Fibroblast of the aortic adventitia (primary cell): ENCODE data around the gene EHD2. TPM values are rescaled to one million over a fixed set of nuclear protein-coding genes. Genes with fewer than 3 reads are reported as not detected.
"Not testable (repeated sequence)": the region's sequence is repeated elsewhere in the genome, so short reads cannot be mapped to it uniquely, and the experiment has no call there.

Experiments
- DNase-seq: peaks from one replicate; pipeline ENCODE4 v3.0.0-alpha.2; 2010; ENCODE audit warnings: low read depth
- H3K4me3 ChIP-seq: 2 replicates; pipeline ENCODE4 v1.5.1; 2011; ENCODE audit warnings: low read depth, mild to moderate bottlenecking, control low read depth, low read length, moderate library complexity
- CTCF ChIP-seq: IDR thresholded peaks from 2 replicates; pipeline ENCODE4 v1.5.1; 2011; ENCODE audit warnings: mild to moderate bottlenecking, low read length, control low read depth, inconsistent platforms; ENCODE audit not compliant: insufficient read depth
- total RNA-seq: library from RNA; depleted of rRNA; stranded (reverse); fragments of >200 nt; gene quantifications from 2 replicates; pipeline ENCODE4 v1.2.3, GENCODE V29; 2012; ENCODE audit warnings: low replicate concordance

Gene EHD2
- total RNA-seq, 1 donor = 110 TPM

- no peak for TF ChIP-seq CTCF
- peak; percentile 27 for DNase-seq
- H3K4me3 ChIP-seq = peak overlapping the region; percentile 92
Measured at GRCh38 chr19:47779524-47780214, 66.4 kb downstream of the EHD2 start.

DNA sequence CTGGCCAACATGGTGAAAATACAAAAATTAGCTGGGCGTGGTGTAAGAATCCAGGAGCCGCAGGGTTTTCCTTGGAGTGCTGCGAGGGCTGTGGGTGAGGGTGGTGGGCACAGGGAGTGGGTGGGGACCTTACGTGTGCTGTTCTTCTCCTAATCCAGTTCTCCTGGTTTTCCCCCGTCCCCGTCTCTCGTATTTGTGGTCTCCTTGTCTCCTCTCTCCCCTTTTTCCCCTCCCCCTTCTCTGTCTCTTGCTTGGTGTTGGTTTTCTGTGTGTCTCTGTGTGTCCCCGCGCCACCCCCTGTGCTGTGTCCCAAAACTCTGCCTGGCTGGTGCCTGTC lies 67.0 kb downstream of the EHD2 start:
- no peak for DNase-seq
- no peak for TF ChIP-seq CTCF
- peak overlapping the region; percentile 92 for H3K4me3 ChIP-seq

DNA sequence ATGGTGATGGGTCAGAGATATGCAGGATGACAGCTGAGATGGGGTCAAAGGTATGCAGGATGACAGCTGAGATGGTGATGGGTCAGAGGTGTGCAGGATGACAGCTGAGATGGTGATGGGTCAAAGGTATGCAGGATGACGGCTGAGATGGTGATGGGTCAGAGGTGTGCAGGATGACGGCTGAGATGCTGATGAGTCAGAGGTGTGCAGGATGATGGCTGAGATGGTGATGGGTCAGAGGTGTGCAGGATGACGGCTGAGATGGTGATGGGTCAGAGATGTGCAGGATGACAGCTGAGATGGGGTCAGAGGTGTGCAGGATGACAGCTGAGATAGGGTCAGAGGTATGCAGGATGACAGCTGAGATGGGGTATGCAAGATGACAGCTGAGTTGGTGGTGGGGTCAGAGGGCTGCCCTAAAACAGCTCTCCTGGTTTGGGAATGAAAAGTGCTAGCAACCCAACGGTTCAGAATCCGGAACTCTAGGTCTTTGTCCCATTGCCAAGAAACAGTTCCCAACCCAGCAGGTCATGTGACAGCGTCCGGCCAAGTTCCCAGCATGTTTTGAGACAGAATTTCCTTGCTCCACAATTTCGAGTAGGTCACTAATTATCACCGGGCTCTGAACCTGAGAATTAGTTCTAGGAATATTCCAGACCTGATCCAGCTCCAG lies 68.5 kb downstream of the EHD2 start:
- H3K4me3 ChIP-seq = no peak overlapping the region
- peak; percentile 34 for DNase-seq
- TF ChIP-seq CTCF = no peak

DNA sequence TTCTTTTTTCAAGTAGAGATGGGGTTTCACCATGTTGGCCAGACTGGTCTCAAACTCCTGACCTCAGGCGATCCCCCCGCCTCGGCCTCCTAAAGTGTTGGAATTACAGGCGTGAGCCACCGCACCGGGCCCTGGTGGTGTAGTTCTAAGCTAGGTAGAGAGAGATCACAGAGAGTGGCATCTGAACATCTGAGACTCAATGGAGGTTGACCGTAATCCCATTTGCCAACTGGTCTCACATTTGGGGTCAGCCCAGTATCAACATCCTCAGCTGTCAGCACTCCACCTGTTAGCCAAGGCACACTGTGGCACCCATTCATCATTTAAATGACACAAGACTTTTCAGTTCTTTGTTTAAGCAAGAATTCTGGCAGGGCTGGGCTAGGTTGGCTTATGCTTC lies 73.3 kb downstream of the EHD2 start:
- H3K4me3 ChIP-seq = no peak overlapping the region
- TF ChIP-seq CTCF = no peak
- no peak for DNase-seq

GRCh38 chr19:47787307-47787706 lies 74.1 kb downstream of the EHD2 start:
- H3K4me3 ChIP-seq, DNase-seq: not testable (repeated sequence)

DNA sequence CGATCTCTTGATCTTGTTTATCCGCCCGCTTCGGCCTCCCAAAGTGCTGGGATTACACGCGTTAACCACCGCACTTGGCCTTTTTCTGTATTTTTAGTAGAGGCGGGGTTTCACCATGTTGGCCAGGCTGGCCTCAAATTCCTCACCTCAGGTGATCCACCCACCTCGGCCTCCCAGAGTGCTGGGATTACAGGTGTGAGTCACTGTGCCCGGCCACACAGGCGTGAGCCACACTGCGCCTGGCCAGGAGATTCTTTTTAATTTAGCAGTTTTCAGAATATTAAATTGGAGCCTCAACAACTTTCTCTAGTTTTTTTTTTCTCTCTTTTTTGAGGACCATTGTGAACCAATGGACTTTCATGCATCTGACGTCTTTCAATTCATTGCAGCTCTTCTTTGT lies 76.6 kb downstream of the EHD2 start:
- H3K4me3 ChIP-seq, DNase-seq: not testable (repeated sequence)

DNA sequence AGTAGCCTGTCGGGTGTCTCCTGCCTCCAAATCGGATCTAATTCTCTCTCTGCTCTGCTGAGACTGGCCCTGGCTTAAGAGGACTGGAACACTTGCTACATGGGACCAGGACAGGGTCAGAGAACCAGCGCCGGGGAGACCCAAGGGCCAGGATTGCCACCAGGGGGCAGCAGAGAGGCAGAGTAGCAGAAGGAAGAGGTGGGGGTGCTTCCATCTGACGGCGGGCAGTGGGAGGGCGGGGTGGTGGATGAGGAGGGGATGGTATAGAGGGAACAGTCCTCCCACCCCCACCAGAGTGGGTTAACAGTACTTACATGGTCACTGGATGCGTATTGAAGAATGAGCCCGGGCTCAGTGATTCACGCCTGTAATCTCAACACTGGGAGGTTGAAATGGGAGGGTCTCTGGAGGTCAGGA lies 77.2 kb downstream of the EHD2 start:
- TF ChIP-seq CTCF = peak; percentile 91
- no peak overlapping the region for H3K4me3 ChIP-seq
- peak; percentile 63 for DNase-seq

DNA sequence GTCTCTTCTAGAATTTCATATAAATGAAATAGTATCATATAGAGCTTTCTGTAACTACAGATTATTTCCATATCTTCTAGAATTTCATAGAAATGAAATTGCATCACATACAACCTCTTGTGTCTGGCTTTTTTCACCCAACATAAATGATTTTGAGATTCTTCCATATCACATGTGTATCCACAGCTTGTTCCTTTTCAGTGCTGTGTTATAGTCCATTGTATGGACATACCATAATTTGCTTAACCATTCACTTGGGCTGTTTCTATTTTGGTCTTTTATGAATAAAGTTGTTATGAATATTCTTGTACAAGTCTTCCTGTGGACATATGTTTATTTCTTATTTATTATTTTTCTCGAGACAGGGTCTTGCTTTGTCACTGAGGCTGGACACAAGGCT lies 79.4 kb downstream of the EHD2 start:
- DNase-seq = no peak
- TF ChIP-seq CTCF = no peak
- no peak overlapping the region for H3K4me3 ChIP-seq
